ENCODE data around the gene PALLD.
"Not testable (repeated sequence)": the region's sequence is repeated elsewhere in the genome, so short reads cannot be mapped to it uniquely, and the experiment has no call there.

Gene PALLD

DNA sequence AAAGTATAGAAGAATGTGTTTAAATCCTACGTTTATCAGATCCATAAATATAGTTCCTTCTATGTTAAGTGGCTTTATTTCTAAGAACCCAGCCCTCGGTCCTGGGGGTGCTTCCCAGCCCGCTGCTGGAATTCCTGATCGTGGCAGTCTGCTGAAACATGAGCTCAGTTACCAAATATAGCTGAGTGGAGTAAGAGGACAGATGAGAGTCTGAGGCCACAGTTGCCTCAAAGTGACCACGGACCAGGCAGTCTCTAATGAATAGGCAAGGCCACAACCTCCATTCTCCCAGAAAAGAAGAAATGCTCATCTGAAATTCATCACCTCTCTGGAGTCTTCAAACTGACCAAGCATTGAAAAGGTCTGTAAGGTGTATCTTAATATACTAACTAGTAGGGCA lies at the start of gene PALLD:
PALLD (plus strand) TSS at position 219 of the 400 bp plus-strand sequence.
- TF ChIP-seq, protein P1, sequence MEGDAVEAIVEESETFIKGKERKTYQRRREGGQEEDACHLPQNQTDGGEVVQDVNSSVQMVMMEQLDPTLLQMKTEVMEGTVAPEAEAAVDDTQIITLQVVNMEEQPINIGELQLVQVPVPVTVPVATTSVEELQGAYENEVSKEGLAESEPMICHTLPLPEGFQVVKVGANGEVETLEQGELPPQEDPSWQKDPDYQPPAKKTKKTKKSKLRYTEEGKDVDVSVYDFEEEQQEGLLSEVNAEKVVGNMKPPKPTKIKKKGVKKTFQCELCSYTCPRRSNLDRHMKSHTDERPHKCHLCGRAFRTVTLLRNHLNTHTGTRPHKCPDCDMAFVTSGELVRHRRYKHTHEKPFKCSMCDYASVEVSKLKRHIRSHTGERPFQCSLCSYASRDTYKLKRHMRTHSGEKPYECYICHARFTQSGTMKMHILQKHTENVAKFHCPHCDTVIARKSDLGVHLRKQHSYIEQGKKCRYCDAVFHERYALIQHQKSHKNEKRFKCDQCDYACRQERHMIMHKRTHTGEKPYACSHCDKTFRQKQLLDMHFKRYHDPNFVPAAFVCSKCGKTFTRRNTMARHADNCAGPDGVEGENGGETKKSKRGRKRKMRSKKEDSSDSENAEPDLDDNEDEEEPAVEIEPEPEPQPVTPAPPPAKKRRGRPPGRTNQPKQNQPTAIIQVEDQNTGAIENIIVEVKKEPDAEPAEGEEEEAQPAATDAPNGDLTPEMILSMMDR (conservative IDR thresholded peaks at IDR 0.05): no peak
- no peak within 1 kb of the TSS for H3K27ac ChIP-seq

DNA sequence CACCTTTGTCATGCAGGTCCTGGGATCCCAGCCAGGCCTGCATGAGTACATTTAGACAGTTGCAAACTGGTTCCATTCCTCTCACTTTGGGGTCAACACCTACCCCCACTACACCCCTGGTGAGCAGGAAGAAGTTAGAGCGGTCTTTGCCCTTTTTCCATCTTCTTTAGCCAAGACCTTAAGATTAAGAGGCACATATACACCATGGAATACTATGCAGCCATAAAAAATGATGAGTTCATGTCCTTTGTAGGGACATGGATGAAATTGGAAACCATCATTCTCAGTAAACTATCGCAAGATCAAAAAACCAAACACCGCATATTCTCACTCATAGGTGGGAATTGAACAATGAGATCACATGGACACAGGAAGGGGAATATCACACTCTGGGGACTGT lies 47.8 kb upstream of the PALLD start:
- H3K27ac ChIP-seq: not testable (repeated sequence)

DNA sequence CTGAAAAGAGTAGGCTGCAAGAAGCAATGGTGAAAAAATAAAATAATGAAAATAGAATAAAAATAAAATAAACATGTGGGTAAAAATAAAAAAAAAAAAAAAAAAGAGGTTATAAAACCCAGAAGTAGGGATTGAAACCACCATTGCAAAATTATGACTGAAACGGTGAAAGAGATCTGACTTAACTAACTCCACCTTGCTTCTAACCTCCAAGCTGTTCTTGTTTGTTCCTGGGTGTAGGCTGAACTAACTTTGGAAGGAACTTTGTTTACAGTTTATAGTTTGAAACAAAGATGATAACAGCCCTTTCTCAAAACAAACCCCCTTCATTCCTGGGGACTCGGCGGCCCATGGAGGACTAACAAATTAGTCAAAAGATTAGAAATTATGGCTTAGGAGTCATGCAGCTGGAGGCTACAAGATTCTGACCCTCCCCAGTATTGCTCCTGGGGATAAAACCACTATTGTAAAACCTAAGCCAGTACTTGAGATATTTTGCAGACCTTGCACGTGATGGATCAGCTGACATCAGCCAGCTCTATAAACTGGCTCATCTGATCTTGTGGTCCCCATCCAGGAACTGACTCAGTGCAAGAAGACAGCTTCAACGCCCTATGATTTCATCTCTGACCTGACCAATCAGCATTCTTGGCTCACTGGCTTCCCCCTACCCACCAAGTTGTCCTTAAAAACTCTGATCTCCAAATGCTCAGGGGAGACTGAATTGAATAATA lies 47.0 kb upstream of the PALLD start:
- TF ChIP-seq, protein P1 (conservative IDR thresholded peaks at IDR 0.05): no peak
- no peak overlapping the region for H3K27ac ChIP-seq

DNA sequence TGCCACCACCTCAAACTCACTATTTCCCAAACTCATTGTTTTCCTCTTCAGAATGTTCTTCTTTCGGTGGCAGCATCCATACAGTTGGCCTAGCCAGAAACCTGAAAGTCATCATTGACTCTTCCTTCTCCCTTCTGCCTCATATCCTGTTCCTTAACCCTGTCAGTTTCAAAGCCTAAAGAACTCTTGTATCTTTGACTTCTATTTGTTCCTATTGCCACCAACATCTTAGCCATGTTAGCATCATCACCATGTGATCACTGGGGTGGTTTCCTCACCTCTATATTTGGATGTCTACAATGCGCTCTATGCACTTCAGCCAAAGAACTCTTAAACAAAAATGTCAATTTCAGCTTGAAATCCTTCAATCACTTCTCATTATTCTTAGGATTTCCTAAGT lies 45.5 kb upstream of the PALLD start:
- TF ChIP-seq, protein P1 (conservative IDR thresholded peaks at IDR 0.05): no peak
- H3K27ac ChIP-seq: no peak overlapping the region

DNA sequence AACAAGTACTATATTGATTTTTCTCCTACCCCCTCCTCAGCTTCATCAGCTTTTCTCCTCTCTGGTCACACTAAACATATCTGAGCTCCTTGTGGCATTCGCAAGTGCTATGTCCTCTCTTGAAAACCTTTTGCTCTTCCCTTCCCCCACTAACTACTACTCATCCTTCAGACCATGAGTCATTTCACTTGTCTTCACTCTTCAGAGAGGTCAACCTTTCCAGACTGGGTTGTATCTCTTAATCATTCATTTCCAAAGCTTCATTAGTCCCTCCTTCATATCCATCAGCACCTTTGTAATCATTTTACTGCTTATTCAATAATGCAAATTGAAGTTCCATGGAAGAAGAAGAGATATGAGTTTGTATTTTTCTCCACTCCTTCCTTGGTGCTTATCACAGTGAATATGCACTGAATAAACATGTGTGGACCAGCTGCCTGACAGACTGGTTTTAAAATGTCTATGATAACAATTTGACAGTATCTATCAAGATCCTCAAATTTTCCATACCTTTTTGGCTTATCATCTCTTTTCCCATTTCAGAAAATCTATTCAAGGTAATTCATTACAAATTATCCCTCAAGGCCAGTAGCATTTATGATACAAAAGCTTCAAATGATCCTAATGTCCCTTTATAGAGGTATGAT lies 45.0 kb upstream of the PALLD start:
- no peak overlapping the region for H3K27ac ChIP-seq
- TF ChIP-seq, protein P1 (conservative IDR thresholded peaks at IDR 0.05): no peak

DNA sequence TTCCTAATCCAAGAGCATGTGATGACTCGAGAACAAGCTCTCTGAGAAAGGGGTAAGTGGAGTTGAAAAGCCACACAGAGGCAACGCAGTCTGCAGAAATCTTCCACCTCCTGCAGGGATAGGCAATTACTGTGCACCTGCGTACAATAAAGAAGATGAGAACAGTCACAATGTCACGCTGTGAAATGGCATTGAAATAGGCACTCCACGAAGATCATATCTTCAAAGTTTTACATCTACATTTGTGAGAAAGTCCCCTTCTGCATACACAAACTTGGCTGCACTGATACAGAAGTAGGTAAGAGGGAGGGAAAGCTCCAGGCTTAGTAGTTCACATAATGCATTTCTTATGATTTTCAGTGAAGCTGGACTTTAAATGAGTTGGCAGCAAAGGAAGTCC lies 43.7 kb upstream of the PALLD start:
- H3K27ac ChIP-seq: no peak overlapping the region
- TF ChIP-seq, protein P1 (conservative IDR thresholded peaks at IDR 0.05): no peak

DNA sequence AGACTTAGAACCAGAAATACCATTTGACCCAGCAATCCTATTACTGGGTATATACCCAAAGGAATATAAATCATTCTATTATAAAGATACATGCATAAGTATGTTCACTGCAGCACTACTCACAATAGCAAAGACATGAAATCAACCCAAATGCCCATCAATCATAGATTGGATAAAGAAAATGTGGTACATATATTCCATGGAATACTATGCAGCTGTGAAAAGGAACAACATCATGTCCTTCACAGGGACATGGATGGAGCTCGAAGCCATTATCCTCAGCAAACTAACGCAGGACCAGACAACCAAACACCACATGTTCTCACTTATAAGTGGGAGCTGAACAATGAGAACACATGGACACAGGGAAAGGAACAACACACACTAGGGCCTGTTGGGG lies 38.6 kb upstream of the PALLD start:
- H3K27ac ChIP-seq: not testable (repeated sequence)

DNA sequence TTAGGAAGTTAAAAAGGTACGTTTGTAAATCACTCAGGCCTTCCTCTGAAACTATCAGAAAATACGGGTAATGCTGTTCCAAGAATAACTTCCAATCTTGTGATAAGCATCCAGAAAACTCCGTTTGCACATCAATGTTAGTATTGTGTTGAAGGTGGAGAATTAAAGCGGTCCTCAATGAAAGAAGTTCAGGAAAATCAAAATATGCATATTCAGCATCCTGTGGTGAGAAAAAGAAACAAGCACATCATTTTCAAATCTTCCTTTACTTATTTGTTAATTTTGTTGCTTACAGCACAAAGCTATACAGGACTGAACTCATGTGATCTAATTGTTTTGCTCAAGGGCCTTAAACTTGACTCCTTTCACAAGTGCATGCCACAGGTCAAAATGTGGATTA lies 35.0 kb upstream of the PALLD start:
- H3K27ac ChIP-seq: no peak overlapping the region
- TF ChIP-seq, protein P1 (conservative IDR thresholded peaks at IDR 0.05): no peak
